Activated T-cell treated with anti-CD3 and anti-CD28 coated beads, Interleukin-2, amount 50 U/mL, for 1 hour (primary cell): ENCODE results near the gene DBNDD1.
"Not testable (repeated sequence)": the region's sequence is repeated elsewhere in the genome, so short reads cannot be mapped to it uniquely, and the experiment has no call there.

Experiments
- DNase-seq: peaks from one replicate; pipeline ENCODE4 v3.0.0-alpha.2; 2020

The DBNDD1 gene

DNA sequence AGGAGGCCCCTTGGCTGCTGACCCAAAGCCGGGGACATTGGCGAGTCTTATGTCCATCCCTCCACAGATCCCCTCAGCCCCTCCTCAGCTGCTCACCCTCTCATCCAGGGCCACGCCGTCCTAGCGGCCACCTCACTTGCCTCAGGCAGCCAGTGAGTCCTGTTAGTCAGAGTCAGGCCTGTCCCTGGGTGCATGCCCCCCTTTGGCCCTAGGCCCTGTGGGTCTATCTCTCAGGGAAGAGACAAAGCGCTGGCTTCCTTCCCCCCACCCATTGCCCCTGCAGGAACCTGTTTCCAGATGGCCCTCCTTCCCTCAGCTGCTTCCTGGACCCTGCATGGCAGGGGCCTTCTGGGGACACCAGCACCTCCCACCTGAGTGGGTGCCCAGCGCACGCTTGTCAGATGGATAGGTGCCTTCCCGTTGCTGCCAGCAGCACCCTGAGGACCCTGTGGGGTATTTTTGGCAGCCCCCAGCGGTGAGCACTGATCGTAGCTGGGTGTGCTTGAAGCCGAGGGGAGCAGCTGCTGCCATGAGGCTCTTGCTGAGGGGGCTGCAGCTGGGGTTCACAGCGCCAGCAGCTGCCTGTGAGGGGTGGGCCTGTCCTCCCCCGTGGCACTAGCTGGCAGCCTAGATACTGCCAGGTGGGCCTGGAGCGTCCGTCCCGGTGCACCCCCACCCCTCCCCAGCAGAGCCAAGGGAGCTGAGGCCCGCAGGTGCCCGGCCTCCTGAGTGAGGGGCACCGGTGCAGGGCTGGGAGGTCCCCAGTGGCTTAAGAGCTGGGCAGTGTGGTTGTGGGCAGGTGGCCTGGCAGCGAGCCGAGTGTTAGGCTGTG lies 8.4 kb downstream of the DBNDD1 start:
- DNase-seq = no peak

- no peak for DNase-seq
These were observed 9.9 kb downstream of the DBNDD1 start for GRCh38 chr16:90009172-90009899.

- peak; percentile 62 for DNase-seq
These were observed 10.5 kb downstream of the DBNDD1 start for GRCh38 chr16:90008708-90009145.

GRCh38 chr16:90007635-90008234 lies 11.5 kb downstream of the DBNDD1 start:
- DNase-seq = not testable (repeated sequence)

DNA sequence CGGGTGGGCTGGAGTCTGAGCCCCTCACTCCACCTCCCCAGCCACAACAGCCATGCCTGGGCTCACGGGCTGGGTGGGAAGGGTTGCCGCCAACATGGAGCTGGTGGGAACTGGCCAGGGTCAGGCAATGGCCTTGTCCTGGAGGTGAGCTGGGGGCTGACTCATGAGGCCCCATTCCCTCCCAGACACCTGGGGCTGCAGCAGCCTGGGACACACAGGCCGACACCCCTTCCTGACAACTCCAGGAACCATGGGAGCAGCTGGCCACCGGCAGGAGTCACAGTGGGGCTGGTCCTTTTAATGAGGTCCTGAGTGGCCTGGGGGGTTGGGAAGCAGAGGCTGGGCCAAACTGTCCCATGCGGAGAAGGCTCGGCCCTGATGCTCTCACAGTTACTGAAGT lies 12.2 kb downstream of the DBNDD1 start:
- no peak for DNase-seq

- DNase-seq = no peak
These were observed 13.1 kb downstream of the DBNDD1 start for GRCh38 chr16:90005956-90006663.

DNA sequence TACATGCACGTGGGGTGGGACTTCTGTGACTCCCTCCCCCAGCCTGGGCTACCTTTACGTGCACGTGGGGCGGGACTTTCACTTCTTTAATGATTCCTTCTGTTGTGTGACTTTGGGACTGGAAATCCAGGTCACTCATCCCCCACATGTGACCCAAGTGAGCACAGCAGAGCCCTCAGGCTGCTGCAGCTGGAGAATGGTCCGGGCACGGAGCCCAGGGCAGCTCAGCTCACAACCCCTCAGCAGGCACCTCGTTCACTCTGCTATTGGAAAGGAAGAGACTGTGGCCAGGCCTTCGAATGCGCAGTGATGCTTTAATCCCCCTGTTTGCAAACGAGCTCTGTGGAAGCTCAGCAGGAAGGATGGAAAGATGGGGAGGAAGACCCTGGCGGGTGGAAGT lies 14.7 kb downstream of the DBNDD1 start:
- no peak for DNase-seq

DNA sequence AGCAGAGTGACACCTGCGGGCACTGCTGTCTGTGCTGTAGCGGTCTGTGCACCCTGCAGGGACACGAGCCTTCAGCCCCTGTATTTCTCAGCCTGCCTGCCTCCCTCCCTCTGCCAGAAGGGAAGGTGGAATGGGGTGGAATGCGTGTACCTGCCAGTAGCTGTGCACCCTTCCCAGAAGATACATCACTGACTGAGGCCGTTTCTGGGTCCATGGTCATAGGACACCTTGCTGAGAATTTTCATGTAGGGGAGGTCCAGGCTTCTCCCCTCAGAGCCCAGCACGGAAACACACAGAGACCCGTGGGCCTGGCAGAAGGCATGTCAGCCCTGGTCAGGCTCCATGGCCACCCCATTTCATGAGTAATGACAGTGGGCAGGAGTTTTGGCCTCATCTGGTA lies 16.5 kb downstream of the DBNDD1 start:
- DNase-seq = no peak

DNA sequence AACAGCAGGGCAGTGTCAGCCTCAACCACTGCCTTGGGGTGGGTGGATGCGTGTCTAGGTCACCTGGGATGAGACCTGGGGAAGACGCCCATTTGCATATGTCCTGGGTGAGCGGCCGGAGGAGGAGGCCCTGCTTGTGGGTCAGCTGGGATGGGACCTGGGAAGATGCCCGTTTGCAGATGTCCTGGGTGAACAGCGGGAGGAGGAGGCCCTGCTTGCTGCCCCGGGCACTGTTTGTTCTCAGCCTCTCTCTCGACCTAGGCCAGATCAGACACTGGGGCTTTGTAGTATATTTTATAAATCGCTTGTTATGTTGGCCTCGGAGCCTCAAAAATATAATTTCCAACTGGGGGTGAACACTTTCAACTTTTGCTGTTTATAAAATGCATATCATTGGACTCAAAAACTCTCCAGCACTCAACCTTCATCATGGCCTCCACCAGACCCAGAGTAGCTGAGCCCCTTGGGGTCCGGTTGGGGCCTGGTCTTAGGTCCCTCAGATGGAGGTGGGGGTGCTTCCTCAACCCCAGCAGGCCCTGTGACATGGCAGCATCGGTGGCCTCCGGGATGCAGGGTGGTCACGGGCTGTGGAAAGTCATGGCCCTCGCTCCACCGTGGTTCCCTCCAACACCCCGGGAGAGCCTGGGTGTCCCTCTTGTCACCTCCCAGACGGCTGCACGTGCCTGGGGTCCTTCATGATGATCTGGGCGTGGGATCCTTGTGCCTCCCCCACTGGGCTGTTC lies 17.3 kb downstream of the DBNDD1 start:
- no peak for DNase-seq

DNA sequence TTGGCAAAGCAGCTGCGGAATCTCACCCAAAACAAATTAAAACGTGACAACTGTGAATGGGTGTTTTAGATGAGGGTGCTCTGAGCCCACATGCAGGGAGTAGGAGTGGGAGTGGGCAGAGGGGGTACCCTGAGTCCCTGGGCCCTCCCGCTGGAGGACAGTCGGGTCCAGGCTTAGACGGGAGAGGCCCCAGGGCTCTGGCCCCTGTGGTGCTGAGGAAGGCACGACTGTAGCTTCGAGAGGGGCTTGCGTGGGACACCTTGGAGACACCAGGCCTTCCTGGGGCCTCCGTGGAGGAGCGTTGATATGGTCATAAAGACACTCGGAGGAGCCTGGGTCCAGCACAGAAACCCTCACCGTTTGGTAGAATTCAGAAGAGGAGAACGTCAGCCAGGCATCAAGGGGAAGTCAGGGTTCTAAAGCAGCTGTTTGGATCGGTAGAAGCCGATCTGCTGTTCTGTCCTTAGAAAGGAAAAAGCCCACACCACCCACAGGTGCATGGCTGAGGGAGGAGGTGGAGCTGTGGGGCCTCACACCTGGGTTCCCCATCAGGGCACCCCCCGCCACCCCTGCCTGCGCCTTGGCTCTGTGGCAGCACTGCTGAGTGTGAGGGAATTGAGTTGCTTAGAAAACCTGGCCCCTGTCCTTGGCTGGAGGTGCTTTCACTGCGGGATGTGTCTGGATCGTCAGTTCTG lies 18.4 kb downstream of the DBNDD1 start:
- no peak for DNase-seq

- DNase-seq = no peak
These were observed 19.3 kb downstream of the DBNDD1 start for GRCh38 chr16:89999831-90000574.

GRCh38 chr16:89996178-89996489 lies 23.1 kb downstream of the DBNDD1 start:
- DNase-seq = no peak

GRCh38 chr16:89995475-89996177 lies 23.6 kb downstream of the DBNDD1 start:
- peak; percentile 37 for DNase-seq

GRCh38 chr16:89994721-89995474 lies 24.4 kb downstream of the DBNDD1 start:
- peak; percentile 41 for DNase-seq

DNA sequence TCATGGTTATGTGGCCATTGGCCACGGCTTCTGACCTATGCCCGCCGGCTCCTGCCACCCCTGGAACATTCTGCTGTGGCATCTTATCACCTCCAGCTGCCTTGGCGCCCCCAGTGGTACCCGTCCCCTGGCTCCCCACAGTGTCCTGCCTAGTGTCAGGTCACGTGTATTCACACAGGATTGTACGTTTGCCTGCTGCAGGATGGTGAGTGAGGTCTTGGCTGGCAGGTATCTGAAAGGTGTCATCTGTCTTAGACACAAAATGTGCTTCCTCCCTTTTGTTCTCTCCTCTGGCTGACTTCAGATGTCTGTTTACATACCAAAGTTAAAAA lies 24.9 kb downstream of the DBNDD1 start:
- DNase-seq = no peak

- no peak for DNase-seq
These were observed 25.3 kb downstream of the DBNDD1 start for GRCh38 chr16:89993971-89994370.

DNA sequence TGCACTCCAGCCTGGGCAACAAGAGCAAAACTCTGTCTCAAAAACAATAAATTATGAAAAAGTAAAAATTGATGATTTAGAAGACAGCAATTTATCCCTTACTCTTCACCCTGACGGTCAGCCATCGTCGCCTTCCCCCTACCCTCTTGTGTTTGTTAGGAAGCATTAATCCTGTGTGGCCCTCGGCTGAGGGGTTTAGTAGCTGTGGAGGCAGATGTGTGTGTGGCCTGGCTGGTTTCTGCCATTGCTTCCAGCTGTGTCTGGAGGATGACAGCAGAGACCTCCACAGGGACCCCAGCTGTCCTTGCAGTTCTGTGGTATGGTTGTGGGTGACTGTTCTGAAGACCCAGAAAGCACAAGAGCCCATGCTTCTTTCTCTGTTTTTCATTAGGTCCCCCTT lies 25.9 kb downstream of the DBNDD1 start:
- no peak for DNase-seq

DNA sequence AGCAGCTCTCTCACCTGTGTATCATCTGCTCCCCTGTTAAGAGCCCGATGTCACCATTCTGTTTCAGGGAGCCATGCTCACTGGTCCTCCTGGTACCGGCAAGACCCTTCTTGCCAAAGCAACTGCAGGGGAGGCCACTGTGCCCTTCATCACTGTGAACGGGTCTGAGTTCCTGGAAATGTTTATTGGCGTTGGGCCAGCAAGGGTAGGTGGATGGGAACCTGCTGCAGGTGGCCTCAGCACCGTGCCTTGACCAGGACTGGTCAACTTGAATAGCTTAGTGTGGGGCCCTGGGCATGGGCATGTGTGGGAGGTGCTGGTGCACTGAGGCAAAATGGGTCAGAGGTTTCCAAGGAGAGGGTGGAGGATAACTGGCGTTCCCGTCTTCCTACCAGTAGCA lies 28.5 kb downstream of the DBNDD1 start:
- DNase-seq = no peak

GRCh38 chr16:89988951-89989350 lies 30.3 kb downstream of the DBNDD1 start:
- no peak for DNase-seq

DNA sequence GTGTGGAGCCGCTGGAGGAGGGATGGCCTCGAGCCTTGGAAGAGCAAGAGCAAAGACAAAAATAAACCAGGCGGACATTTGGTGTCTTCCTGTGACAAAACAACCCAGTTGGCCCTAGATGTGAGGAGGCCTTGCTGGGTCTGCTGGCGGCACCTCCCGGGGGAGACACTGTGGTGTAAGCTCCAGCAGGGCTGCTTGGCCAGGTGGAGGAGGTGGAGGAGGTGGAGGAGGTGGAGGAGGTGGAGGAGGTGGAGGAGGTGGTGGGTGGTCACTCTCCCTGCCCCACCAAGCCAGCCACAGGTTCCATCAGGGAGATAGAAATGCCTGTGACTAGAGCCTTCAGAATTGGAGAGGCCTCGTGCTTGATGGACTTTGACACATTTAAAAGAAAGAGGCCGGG lies 32.1 kb downstream of the DBNDD1 start:
- DNase-seq = no peak
